Esophagus muscularis mucosa (tissue), 4 donors: ENCODE results near the gene METTL14. TPM values are rescaled to one million over a fixed set of nuclear protein-coding genes. Genes with fewer than 3 reads are reported as not detected.
A peak's percentile ranks its signal among the peaks of the same experiment; 100 is the strongest.
"Not testable (repeated sequence)": the region's sequence is repeated elsewhere in the genome, so short reads cannot be mapped to it uniquely, and the experiment has no call there.

ENCODE experiments used
- DNase-seq: peaks from one replicate; pipeline ENCODE4 v3.0.0-alpha.2; 2017; ENCODE audit errors: extremely low spot score
- H3K27ac ChIP-seq, 4 donors: fragments of 200-600 bp; sonication (generic); replicated peaks in 1 of 4; 1 replicate in 3 of 4; 2 replicates in 1 of 4; pipeline ENCODE4 v1.5.1; 2016 to 2019; ENCODE audit warnings: mild to moderate bottlenecking in 1 of 4
- H3K27me3 ChIP-seq, 4 donors: fragments of 200-600 bp; sonication (generic); one replicate each; pipeline versions ENCODE4 v1.5.1 to v1.6.0; 2016 to 2019
- H3K36me3 ChIP-seq, 4 donors: fragments of 200-600 bp; sonication (generic); one replicate each; pipeline ENCODE4 v1.5.1; 2016 to 2019
- H3K4me1 ChIP-seq, 4 donors: fragments of 200-600 bp; sonication (generic); one replicate each; pipeline ENCODE4 v1.5.1; 2016 to 2019
- H3K4me3 ChIP-seq, 4 donors: fragments of 200-600 bp; sonication (generic); 1 replicate in 2 of 4; 2 replicates in 2 of 4; pipeline ENCODE4 v1.5.1; 2016 to 2019; ENCODE audit warnings: mild to moderate bottlenecking in 4 of 4, moderate library complexity in 1 of 4
- H3K9me3 ChIP-seq, 4 donors: fragments of 200-600 bp; sonication (generic); 1 replicate in 3 of 4; 2 replicates in 1 of 4; pipeline ENCODE4 v1.5.1; 2016 to 2019
- EP300 ChIP-seq: sonication (generic); formaldehyde crosslinking; IDR thresholded peaks from one replicate; pipeline ENCODE4 v1.6.1; 2017; ENCODE audit warnings: antibody characterized with exemption
- POLR2A ChIP-seq: fragments of 450-650 bp; IDR thresholded peaks from one replicate; pipeline ENCODE4 v1.6.1; 2017; ENCODE audit warnings: antibody characterized with exemption, moderate library complexity, mild to moderate bottlenecking, low read depth
- POLR2AphosphoS5 ChIP-seq, 2 donors: sonication (generic); formaldehyde crosslinking; IDR thresholded peaks; one replicate each; pipeline ENCODE4 v1.6.1; 2017; ENCODE audit warnings: antibody characterized with exemption in 2 of 2
- WGBS: methylation state at CpG from one replicate; pipeline ENCODE4 v1.1.5; 2018; 5-methylcytosine and 5-hydroxymethylcytosine counted together
- intact Hi-C: fragments of 100-400 bp; cut with DNase I; formaldehyde crosslinking; loops from one replicate; pipeline ENCODE4 v1.15.1; 2023
- total RNA-seq, 4 donors: library from RNA; depleted of rRNA; stranded (reverse); fragments of >200 nt; gene quantifications; one replicate each; pipeline versions ENCODE4 v1.1.0 to v1.2.1, GENCODE V29; 2016
- TF ChIP-seq, protein P1 (sequence below), 3 experiments: fragments of 200-600 bp in 2 of 3; fragments of 450-650 bp in 1 of 3; sonication (generic) in 2 of 3; IDR thresholded peaks; one replicate each; pipeline ENCODE4 v1.5.1; 2017 to 2019; ENCODE audit warnings: antibody characterized with exemption in 3 of 3, mild to moderate bottlenecking in 2 of 3, moderate library complexity in 1 of 3

The METTL14 gene
- 10 to 100 TPM; 26.3 to 43.6 (median 29.5) TPM for total RNA-seq

DNA sequence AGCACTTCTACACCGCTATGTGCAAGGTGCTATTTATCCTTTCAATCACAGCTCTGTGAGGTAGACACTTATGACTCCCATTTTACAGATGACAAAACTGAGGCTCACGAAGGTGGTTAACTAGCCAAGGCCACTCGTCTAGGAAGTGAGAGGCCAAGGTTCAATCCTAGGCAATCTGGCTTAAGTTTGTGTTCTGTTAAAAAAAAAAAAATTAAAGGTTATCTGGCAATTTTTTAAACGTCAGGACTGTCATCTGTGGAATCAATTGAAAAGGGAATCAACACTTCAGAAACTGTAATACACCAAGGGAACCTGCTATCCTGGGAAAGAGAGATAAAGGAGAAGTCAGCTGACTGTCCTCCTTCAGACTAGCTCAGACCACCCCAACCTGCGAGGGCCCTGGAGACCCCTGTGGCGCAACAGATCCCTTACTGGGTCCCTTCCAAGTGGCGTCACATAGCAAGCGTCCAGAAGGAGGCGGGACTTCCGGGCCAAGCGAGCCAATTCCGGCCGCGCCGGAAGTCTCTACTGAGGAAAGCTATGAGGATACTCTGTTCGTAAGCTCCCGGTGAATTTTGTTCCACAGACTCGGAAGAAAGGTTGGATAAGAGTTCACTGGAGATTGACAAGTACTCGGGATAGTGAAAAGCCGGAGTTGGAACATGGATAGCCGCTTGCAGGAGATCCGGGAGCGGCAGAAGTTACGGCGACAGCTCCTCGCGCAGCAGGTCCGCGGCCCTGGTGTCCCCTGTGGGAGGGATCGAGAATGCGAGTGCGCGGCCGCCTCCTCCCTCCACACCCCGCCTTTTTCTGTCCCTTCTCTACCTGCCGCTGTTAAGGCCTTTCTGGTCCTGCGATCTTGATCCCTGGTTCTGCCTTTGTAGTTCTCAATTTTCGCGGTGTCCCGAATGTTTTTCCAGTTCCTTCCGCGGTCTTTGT is at the start of gene METTL14:
Gene METTL14 (plus strand): TSS at position 520 of the 939 bp plus-strand sequence. CDS start 143 bp downstream, at position 663.
- Histone ChIP-seq H3K36me3 (peaks cover 16 to 26% (median 23%) of the 10 kb centered on the region in 4 donors), H3K4me3 (peak within 1 kb of the TSS; percentile 62 to 82 (median 70)), H3K9me3 (no peaks in the 10 kb centered on the region), H3K27me3 (no peaks in the 10 kb centered on the region), H3K27ac (peak within 1 kb of the TSS; percentile 87 to 90 (median 88)), H3K4me1 (peaks cover 18 to 26% (median 20%) of the 10 kb centered on the region in 4 donors)
- DNase-seq, result peak; percentile 98
- intact Hi-C loops, result loop anchor here (10.0 kb wide), 1 partner anchor 400 kb away; no protein-coding TSS in a partner anchor
- TF ChIP-seq POLR2A (peak; percentile 8), POLR2AphosphoS5 (IDR thresholded peaks at IDR 0.05) (peak; percentile 85 to 89), EP300 (no peak)
- TF ChIP-seq, protein P1, sequence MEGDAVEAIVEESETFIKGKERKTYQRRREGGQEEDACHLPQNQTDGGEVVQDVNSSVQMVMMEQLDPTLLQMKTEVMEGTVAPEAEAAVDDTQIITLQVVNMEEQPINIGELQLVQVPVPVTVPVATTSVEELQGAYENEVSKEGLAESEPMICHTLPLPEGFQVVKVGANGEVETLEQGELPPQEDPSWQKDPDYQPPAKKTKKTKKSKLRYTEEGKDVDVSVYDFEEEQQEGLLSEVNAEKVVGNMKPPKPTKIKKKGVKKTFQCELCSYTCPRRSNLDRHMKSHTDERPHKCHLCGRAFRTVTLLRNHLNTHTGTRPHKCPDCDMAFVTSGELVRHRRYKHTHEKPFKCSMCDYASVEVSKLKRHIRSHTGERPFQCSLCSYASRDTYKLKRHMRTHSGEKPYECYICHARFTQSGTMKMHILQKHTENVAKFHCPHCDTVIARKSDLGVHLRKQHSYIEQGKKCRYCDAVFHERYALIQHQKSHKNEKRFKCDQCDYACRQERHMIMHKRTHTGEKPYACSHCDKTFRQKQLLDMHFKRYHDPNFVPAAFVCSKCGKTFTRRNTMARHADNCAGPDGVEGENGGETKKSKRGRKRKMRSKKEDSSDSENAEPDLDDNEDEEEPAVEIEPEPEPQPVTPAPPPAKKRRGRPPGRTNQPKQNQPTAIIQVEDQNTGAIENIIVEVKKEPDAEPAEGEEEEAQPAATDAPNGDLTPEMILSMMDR (IDR thresholded peaks at IDR 0.05), result peak in 1 of 3 experiments; percentile 23
- 5% methylated on average over 31 of the region's 42 CpGs for WGBS

DNA sequence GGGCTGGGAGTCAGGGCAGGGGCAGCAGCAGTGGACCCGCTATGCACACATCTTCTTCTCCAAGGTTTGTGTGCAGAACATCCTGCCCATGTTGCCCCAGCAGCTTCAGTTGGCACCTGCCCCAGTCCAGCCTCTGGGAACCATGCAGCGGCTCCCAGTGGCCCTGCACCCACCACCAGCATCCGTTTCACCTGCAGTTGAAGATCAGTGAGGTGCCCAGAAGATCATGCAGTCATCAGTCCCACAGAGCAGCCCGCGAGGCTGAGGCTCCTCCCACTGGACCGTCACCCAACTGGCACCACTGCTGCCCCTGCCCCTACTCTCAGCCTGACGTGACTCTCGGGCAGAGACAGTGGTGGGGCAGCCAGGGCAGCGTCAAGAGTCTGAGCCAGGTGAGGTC is 49.1 kb upstream of the METTL14 start:
- intact Hi-C loops, H3K9me3 ChIP-seq, DNase-seq, H3K4me1 ChIP-seq, H3K27ac ChIP-seq, H3K27me3 ChIP-seq, H3K4me3 ChIP-seq: not testable (repeated sequence)
- H3K36me3 ChIP-seq, result peaks cover 5 to 35% (median 23%) of the 10 kb centered on the region in 4 donors
- WGBS, result 80% methylated on average over 1 of the region's 9 CpGs

DNA sequence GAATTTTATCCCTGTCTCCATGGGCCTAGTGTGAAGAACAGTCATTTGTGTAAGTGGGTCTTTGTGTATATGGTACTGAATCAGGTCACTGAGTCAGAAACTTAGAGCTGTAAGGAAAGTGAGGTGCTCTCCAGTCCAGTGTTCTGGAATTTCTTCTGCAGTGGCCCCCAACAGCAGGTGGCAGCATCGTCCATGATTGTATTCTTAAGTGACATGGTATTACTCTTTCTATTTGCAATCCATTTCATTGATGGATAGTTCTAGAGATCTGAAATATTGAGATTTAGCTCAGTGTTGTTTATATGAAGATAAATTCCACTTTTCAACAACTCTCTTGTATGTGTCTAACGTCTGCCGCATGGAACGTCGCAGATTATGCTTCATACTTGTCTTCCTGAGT is 20.5 kb upstream of the METTL14 start:
- intact Hi-C loops, H3K36me3 ChIP-seq, H3K27me3 ChIP-seq, H3K4me3 ChIP-seq, H3K9me3 ChIP-seq, H3K27ac ChIP-seq, DNase-seq, H3K4me1 ChIP-seq: not testable (repeated sequence)
- TF ChIP-seq, protein P1 (IDR thresholded peaks at IDR 0.05), result peak; percentile 28 to 41 (median 36)
- 26% methylated on average over 5 of the region's 5 CpGs for WGBS

DNA sequence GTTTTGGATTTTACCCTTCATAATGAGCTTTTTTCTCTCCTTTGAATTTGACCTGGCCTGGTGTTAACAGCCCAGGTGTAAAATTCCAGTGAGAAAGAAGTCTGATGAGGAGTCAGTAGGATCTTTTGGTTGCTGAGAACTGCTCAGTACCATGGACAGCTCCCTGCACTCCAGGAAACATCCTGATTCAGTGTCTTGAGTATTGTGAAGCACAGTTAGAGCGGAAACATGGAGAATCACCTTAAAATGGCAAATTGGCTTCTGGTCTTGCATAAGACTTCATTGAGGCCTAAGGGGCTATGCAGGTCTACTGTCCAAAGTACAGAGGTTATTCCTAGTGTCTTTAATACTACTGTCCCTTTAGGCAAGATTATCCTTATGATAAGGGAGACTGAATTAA is 16.0 kb upstream of the METTL14 start:
- WGBS, result 10% methylated on average over 1 of the region's 1 CpG
- intact Hi-C loops, H3K9me3 ChIP-seq, DNase-seq, H3K27me3 ChIP-seq, H3K4me3 ChIP-seq, H3K36me3 ChIP-seq, H3K27ac ChIP-seq, H3K4me1 ChIP-seq: not testable (repeated sequence)

DNA sequence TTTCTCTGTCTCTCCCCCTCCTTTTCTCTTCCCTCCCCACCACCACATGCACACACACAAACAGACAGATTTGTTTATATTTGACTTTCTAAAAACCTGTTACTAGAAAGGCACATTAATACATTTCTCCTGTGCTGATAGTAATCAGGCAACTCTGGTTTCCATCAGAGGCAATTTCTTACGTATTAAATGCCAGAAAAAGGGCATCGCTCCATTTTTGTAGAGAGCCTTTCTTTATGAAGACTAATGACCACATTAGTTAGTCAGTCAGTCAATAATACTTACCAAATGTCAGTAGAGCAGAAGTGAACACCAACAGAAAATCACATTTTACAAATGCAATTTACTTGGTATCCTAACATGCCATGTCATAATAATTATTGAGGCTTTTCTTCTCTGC is 14.2 kb upstream of the METTL14 start:
- 83% methylated on average over 2 of the region's 2 CpGs for WGBS
- intact Hi-C loops, H3K27ac ChIP-seq: not testable (repeated sequence)

DNA sequence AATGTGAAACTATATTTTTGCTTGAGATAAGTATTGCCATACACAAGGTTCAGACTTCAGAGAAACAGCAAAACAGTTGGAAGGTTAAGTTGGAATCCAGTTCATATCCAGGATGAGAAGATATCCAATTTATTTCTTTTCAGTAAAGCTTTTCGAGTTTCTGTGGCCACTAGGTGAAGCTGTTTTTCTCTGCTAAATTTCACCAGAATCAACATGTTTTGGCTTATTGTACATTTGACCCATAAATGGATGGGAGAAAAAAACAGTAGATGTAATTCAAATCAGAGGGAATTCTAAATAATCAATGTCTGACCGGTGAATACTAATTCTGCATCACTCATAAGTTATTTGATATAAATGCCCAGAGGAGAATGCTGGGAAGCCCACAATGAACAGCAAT is 9.1 kb upstream of the METTL14 start:
- H3K4me3 ChIP-seq, result no peak overlapping the region
- DNase-seq, result no peak
- no peaks in the 10 kb centered on the region for H3K9me3 ChIP-seq
- H3K36me3 ChIP-seq, result no peaks in the 10 kb centered on the region
- TF ChIP-seq, protein P1 (IDR thresholded peaks at IDR 0.05), result no peak
- no peak for TF ChIP-seq POLR2AphosphoS5 (IDR thresholded peaks at IDR 0.05)
- no peak for TF ChIP-seq POLR2A
- no peak for TF ChIP-seq EP300
- WGBS, result 65% methylated on average over 2 of the region's 2 CpGs
- intact Hi-C loops, result no loop called here
- H3K27me3 ChIP-seq, result no peaks in the 10 kb centered on the region
- no peaks in the 10 kb centered on the region for H3K4me1 ChIP-seq
- H3K27ac ChIP-seq, result no peak overlapping the region

More for the DNA sequence above, 14.2 kb upstream of the METTL14 start:
- not testable (repeated sequence) for H3K4me1 ChIP-seq, H3K9me3 ChIP-seq, H3K4me3 ChIP-seq, H3K27me3 ChIP-seq, DNase-seq, H3K36me3 ChIP-seq
